ENCODE data around the gene DNAJB2.
A peak's percentile ranks its signal among the peaks of the same experiment; 100 is the strongest.

Gene DNAJB2

DNA sequence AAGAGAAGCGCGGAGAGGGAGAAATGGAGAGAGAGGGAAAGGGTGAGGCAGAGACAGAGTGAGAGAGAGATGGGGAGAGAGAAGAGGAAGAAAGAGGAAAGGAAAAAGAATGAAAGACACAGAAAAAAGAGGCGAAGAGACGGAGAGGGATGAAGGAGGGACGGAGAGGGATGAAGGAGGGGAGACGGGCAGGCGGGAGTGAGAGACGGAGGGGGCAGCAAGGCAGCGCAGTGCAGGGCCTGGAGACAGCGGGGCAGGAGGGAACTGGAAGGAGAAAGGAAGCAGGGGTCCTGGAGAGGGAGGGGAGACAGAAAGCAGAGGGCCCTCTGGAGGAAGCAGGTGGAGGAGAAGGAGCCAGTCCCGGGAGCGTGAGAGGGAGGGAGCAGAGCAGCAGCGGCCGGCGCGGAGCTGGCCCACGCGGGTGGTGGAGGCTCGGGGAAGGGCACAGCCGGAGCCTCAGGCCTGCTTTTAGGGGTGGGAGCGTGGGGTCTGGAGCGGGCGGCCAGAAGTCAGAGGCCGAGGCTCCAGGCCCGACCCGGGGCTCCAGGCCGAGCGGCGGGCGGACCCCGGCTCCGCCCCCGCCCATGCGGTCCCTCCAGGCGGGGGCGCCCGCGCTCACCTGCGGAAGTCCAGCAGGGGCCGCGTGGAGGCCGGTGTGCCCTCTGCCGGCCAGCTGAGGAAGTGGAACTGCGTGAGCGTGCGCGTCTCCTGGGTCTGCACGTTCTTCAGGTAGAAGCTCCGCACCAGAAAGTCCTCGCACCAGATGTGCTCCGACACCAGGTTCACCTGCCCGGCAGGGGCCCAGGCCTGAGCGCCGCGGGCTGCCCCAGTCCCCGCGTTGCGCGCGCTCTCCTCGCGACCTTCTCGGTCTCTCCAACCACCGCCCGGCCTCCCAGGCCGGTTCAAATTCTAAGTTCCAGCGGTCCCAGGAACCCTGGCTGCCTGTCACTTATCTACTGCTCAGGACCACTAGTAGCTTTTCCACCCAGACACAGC is 15.5 kb downstream of the DNAJB2 start:
- WGBS, 2 experiments (ENCODE audit: insufficient coverage in 2 of 2): 9 to 10% methylated on average over 59 to 63 of the region's 67 CpGs

GRCh38 chr2:219296142-219296541 is 17.0 kb downstream of the DNAJB2 start:
- 92 to 95% methylated on average over 7 to 9 of the region's 14 CpGs for WGBS, 2 experiments (ENCODE audit: insufficient coverage in 2 of 2)
- H3K4me1 ChIP-seq (ENCODE audit: control insufficient read depth, insufficient read depth, low read length, poor library complexity, severe bottlenecking): peaks cover 4% of the 10 kb centered on the region
- H3K9me3 ChIP-seq (ENCODE audit: control insufficient read depth, low read length): no peaks in the 10 kb centered on the region
- H3K36me3 ChIP-seq (ENCODE audit: control insufficient read depth, insufficient read depth, low read length): peaks cover 45% of the 10 kb centered on the region
- no peak overlapping the region for H3K4me3 ChIP-seq (ENCODE audit: extremely low read depth, insufficient read depth, low read length, poor library complexity, severe bottlenecking)
- no peak overlapping the region for H3K27ac ChIP-seq (ENCODE audit: low read depth, low read length, severe bottlenecking)

More for the DNA sequence above, 15.5 kb downstream of the DNAJB2 start:
- Histone ChIP-seq H3K27ac (ENCODE audit: low read depth, low read length, severe bottlenecking) (no peak overlapping the region), H3K4me3 (ENCODE audit: extremely low read depth, insufficient read depth, low read length, poor library complexity, severe bottlenecking) (peak overlapping the region; percentile 37), H3K9me3 (ENCODE audit: control insufficient read depth, low read length) (no peaks in the 10 kb centered on the region), H3K36me3 (ENCODE audit: control insufficient read depth, insufficient read depth, low read length) (peaks cover 37% of the 10 kb centered on the region), H3K4me1 (ENCODE audit: control insufficient read depth, insufficient read depth, low read length, poor library complexity, severe bottlenecking) (peaks cover 4% of the 10 kb centered on the region)

- Histone ChIP-seq H3K27ac (ENCODE audit: low read depth, low read length, severe bottlenecking) (no peak overlapping the region), H3K36me3 (ENCODE audit: control insufficient read depth, insufficient read depth, low read length) (peaks cover 43% of the 10 kb centered on the region), H3K4me1 (ENCODE audit: control insufficient read depth, insufficient read depth, low read length, poor library complexity, severe bottlenecking) (peaks cover 4% of the 10 kb centered on the region), H3K9me3 (ENCODE audit: control insufficient read depth, low read length) (no peaks in the 10 kb centered on the region), H3K4me3 (ENCODE audit: extremely low read depth, insufficient read depth, low read length, poor library complexity, severe bottlenecking) (no peak overlapping the region)
- 92 to 96% methylated on average over 25 of the region's 25 CpGs for WGBS, 2 experiments (ENCODE audit: insufficient coverage in 2 of 2)
Observed at GRCh38 chr2:219296631-219297391, 17.6 kb downstream of the DNAJB2 start.

DNA sequence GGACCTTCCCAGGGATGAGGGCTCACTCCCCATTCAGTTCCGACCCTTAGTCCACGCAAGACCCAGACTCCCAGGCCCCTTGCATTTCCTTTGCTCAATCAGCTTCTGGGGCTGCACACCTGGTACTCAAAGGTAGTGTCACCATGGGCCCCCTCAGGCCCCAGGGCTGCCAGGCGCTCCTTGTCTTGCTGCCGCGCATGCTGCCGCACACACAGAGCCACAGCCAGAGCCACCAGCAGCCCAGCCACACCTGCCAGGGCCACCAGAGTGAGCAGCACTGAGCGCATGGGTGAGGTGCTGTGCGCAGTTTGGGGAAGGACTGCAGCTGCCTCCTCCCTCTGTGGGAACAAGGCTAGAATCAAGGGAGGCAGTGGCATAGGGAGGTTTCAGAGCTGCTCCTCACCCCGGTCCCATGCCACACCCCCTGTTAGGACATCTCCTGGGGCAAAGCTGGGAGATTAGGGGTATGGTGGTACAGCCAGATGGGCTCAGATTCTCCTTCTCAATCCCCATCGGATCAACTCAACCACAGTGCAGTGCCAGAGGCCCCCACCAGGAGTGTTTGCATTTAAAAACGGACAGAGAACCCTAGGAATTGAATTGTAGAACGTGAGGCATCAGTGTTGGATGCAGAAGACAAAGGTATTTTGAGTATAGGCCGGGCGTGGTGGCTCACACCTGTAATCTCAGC is 18.7 kb downstream of the DNAJB2 start:
- Histone ChIP-seq H3K36me3 (ENCODE audit: control insufficient read depth, insufficient read depth, low read length) (peaks cover 48% of the 10 kb centered on the region), H3K4me3 (ENCODE audit: extremely low read depth, insufficient read depth, low read length, poor library complexity, severe bottlenecking) (no peak overlapping the region), H3K27ac (ENCODE audit: low read depth, low read length, severe bottlenecking) (no peak overlapping the region), H3K4me1 (ENCODE audit: control insufficient read depth, insufficient read depth, low read length, poor library complexity, severe bottlenecking) (peaks cover 4% of the 10 kb centered on the region), H3K9me3 (ENCODE audit: control insufficient read depth, low read length) (no peaks in the 10 kb centered on the region)
- WGBS, 2 experiments (ENCODE audit: insufficient coverage in 2 of 2): 88 to 91% methylated on average over 11 to 13 of the region's 14 CpGs

GRCh38 chr2:219298759-219299371 is 19.7 kb downstream of the DNAJB2 start:
- H3K27ac ChIP-seq (ENCODE audit: low read depth, low read length, severe bottlenecking): no peak overlapping the region
- 29 to 39% methylated on average over 14 to 15 of the region's 15 CpGs for WGBS, 2 experiments (ENCODE audit: insufficient coverage in 2 of 2)
- H3K36me3 ChIP-seq (ENCODE audit: control insufficient read depth, insufficient read depth, low read length): peaks cover 55% of the 10 kb centered on the region
- H3K4me3 ChIP-seq (ENCODE audit: extremely low read depth, insufficient read depth, low read length, poor library complexity, severe bottlenecking): no peak overlapping the region
- H3K4me1 ChIP-seq (ENCODE audit: control insufficient read depth, insufficient read depth, low read length, poor library complexity, severe bottlenecking): peaks cover 4% of the 10 kb centered on the region
- no peaks in the 10 kb centered on the region for H3K9me3 ChIP-seq (ENCODE audit: control insufficient read depth, low read length)

- H3K36me3 ChIP-seq (ENCODE audit: control insufficient read depth, insufficient read depth, low read length): peaks cover 59% of the 10 kb centered on the region
- H3K4me1 ChIP-seq (ENCODE audit: control insufficient read depth, insufficient read depth, low read length, poor library complexity, severe bottlenecking): peaks cover 3% of the 10 kb centered on the region
- no peaks in the 10 kb centered on the region for H3K9me3 ChIP-seq (ENCODE audit: control insufficient read depth, low read length)
- H3K27ac ChIP-seq (ENCODE audit: low read depth, low read length, severe bottlenecking): no peak overlapping the region
- H3K4me3 ChIP-seq (ENCODE audit: extremely low read depth, insufficient read depth, low read length, poor library complexity, severe bottlenecking): no peak overlapping the region
- WGBS, 2 experiments (ENCODE audit: insufficient coverage in 2 of 2): 90 to 93% methylated on average over 4 to 5 of the region's 6 CpGs
Observed at GRCh38 chr2:219299372-219299760, 20.2 kb downstream of the DNAJB2 start.

- no peaks in the 10 kb centered on the region for H3K4me1 ChIP-seq (ENCODE audit: control insufficient read depth, insufficient read depth, low read length, poor library complexity, severe bottlenecking)
- no peak overlapping the region for H3K27ac ChIP-seq (ENCODE audit: low read depth, low read length, severe bottlenecking)
- peaks cover 59% of the 10 kb centered on the region for H3K36me3 ChIP-seq (ENCODE audit: control insufficient read depth, insufficient read depth, low read length)
- WGBS, 2 experiments (ENCODE audit: insufficient coverage in 2 of 2): 87 to 93% methylated on average over 3 of the region's 5 CpGs
- no peaks in the 10 kb centered on the region for H3K9me3 ChIP-seq (ENCODE audit: control insufficient read depth, low read length)
- no peak overlapping the region for H3K4me3 ChIP-seq (ENCODE audit: extremely low read depth, insufficient read depth, low read length, poor library complexity, severe bottlenecking)
Observed at GRCh38 chr2:219300022-219300421, 20.9 kb downstream of the DNAJB2 start.

DNA sequence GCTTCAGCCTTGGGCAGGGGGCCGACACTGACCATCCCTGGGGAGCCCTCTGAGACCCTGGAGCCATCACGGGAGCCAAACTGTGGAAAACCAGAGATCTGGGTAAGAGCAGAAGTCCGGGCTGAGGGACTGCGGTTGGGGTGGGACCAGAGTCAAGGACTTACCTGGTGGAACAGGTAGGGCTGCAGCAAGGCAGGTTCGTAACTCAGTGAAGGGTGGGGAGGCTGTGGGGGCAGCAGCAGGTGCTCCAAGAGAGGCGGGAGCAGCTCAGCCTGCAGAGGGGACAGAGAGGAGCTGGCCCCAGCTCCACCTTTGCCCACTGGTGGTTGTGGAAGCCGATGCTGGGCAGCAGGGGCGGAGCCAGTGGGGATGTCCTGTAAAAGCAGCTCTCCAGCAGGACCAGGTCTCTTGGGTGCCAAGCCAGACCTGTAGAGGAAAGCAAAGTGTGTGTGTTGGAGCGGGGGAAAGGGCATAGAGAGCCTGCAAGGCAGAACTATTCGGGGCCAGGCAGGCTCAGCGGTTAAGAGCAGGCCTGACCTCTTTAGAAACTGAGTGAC is 23.3 kb downstream of the DNAJB2 start:
- Histone ChIP-seq H3K4me3 (ENCODE audit: extremely low read depth, insufficient read depth, low read length, poor library complexity, severe bottlenecking) (no peak overlapping the region), H3K27ac (ENCODE audit: low read depth, low read length, severe bottlenecking) (no peak overlapping the region), H3K4me1 (ENCODE audit: control insufficient read depth, insufficient read depth, low read length, poor library complexity, severe bottlenecking) (peaks cover 3% of the 10 kb centered on the region), H3K9me3 (ENCODE audit: control insufficient read depth, low read length) (no peaks in the 10 kb centered on the region), H3K36me3 (ENCODE audit: control insufficient read depth, insufficient read depth, low read length) (peaks cover 54% of the 10 kb centered on the region)
- WGBS, 2 experiments (ENCODE audit: insufficient coverage in 2 of 2): 84 to 90% methylated on average over 9 to 11 of the region's 11 CpGs

GRCh38 chr2:219304223-219304622 is 25.1 kb downstream of the DNAJB2 start:
- 71 to 83% methylated on average over 1 to 2 of the region's 2 CpGs for WGBS, 2 experiments (ENCODE audit: insufficient coverage in 2 of 2)
- no peaks in the 10 kb centered on the region for H3K9me3 ChIP-seq (ENCODE audit: control insufficient read depth, low read length)
- peaks cover 7% of the 10 kb centered on the region for H3K4me1 ChIP-seq (ENCODE audit: control insufficient read depth, insufficient read depth, low read length, poor library complexity, severe bottlenecking)
- no peak overlapping the region for H3K4me3 ChIP-seq (ENCODE audit: extremely low read depth, insufficient read depth, low read length, poor library complexity, severe bottlenecking)
- no peak overlapping the region for H3K27ac ChIP-seq (ENCODE audit: low read depth, low read length, severe bottlenecking)
- H3K36me3 ChIP-seq (ENCODE audit: control insufficient read depth, insufficient read depth, low read length): peaks cover 49% of the 10 kb centered on the region

GRCh38 chr2:219306047-219306446 is 26.9 kb downstream of the DNAJB2 start:
- Histone ChIP-seq H3K27ac (ENCODE audit: low read depth, low read length, severe bottlenecking) (no peak overlapping the region), H3K4me3 (ENCODE audit: extremely low read depth, insufficient read depth, low read length, poor library complexity, severe bottlenecking) (no peak overlapping the region), H3K9me3 (ENCODE audit: control insufficient read depth, low read length) (no peaks in the 10 kb centered on the region), H3K36me3 (ENCODE audit: control insufficient read depth, insufficient read depth, low read length) (peaks cover 40% of the 10 kb centered on the region), H3K4me1 (ENCODE audit: control insufficient read depth, insufficient read depth, low read length, poor library complexity, severe bottlenecking) (peaks cover 7% of the 10 kb centered on the region)
- WGBS, 2 experiments (ENCODE audit: insufficient coverage in 2 of 2): 88% methylated on average over 1 of the region's 1 CpG; no CpG with 5 or more reads in 1 of the 2 experiments

All from mesodermal cell (in vitro differentiated cells).